ENCODE data around the gene APOO.

DNA sequence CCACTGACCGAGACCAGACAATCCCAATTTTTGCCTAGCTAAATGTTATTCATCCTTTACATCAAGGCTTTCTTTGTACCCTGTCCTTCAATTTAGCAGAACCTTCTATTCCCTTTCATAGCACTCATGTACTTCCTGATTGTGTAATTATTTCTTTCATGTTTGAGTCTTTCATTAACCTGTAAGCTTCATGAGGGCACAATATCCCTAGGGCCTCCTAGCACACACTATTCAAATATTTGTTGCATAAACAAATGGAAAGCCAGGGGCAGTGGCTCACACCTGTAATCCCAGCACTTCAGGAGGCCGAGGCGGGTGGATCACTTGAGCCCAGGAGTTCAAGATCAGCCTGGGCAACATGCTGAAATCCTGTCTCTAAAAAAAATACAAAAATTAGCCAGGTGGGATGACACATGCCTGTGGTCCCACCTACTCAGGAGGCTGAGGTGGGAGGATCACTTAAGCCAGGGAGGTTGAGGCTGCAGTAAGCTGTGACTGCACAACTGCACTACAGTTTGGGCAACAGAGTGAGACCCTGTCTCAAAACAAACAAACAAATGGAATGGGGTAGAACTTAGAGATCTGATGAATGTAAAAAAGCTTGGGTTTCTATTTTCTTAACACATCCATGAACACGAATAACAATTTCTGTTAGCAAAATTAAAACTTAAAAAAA, 65.8 kb downstream of the APOO start:
- TF ChIP-seq, protein P1, sequence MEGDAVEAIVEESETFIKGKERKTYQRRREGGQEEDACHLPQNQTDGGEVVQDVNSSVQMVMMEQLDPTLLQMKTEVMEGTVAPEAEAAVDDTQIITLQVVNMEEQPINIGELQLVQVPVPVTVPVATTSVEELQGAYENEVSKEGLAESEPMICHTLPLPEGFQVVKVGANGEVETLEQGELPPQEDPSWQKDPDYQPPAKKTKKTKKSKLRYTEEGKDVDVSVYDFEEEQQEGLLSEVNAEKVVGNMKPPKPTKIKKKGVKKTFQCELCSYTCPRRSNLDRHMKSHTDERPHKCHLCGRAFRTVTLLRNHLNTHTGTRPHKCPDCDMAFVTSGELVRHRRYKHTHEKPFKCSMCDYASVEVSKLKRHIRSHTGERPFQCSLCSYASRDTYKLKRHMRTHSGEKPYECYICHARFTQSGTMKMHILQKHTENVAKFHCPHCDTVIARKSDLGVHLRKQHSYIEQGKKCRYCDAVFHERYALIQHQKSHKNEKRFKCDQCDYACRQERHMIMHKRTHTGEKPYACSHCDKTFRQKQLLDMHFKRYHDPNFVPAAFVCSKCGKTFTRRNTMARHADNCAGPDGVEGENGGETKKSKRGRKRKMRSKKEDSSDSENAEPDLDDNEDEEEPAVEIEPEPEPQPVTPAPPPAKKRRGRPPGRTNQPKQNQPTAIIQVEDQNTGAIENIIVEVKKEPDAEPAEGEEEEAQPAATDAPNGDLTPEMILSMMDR (IDR thresholded peaks at IDR 0.05) = no peak
- TF ChIP-seq POLR2A (IDR thresholded peaks at IDR 0.05) = no peak

All from uterus (tissue), 2 donors.